ENCODE measurements around the gene SUCO. TPM values are rescaled to one million over a fixed set of nuclear protein-coding genes. Genes with fewer than 3 reads are reported as not detected.

Gene SUCO
- total RNA-seq, 1 donor from 2014 or later = 49.8 TPM

DNA sequence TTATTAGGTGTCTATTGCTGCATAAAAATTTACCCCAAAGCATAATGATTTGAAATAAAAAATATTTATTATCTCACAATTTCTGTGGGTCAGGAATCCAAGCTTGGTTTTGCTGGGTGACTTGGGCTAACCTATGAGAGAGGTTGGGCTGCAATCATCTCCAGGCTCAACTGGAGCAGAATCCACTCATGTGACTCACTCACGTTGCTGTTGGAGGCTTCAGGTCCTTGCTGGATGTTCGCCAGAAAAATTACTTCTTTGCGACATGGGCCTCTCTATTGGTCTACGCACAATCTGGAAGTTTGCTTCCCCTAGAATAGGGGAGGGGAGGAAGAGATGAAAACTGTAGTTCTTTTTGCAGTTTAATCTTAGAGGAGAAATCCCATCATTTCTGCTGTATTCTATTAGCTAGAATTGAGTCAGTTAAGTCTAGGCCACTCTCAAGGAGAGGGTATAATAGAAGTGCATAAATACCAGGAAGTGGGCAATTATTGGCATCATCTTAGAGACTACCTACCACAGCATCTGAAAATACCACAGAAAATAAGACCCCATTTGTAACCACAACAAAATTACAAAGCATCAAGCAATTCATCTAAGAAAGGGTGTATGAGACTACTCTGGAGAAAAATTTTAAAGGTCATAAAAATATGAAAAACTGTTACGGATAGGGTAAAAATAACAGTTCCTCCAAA is 120.2 kb downstream of the SUCO start:
- H3K27ac Mint-ChIP-seq (ENCODE audit: unreplicated experiment) = no peak overlapping the region
- no peaks in the 10 kb centered on the region for H3K36me3 Mint-ChIP-seq (ENCODE audit: low read depth)
- no peaks in the 10 kb centered on the region for H3K4me1 Mint-ChIP-seq
- H3K27me3 Mint-ChIP-seq (ENCODE audit: low read depth) = no peaks in the 10 kb centered on the region
- no peak overlapping the region for H3K4me3 Mint-ChIP-seq
- TF ChIP-seq CTCF (conservative IDR thresholded peaks at IDR 0.05) = no peak
- no peak for DNase-seq (ENCODE audit: low read depth, low spot score)
- H3K9me3 Mint-ChIP-seq = no peaks in the 10 kb centered on the region

DNA sequence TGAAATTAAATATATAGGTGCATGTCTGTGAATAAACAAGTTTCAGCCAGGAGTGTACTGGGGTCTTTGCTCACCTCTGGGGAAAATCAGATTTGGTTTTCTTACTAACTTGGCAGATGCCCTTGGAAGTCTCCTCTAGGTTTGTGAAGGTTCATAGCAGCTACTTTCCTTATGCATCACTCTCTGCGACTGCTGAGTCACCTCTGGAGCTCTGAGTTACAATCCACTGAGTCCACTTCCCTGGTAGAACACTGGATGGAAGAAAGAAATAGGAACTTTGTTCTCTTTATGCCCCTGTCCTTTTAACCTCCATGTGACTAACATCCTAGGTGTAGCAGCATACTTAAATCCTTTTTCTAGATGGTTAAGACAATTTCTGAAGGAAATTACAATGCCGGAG is 121.6 kb downstream of the SUCO start:
- no peak for DNase-seq (ENCODE audit: low read depth, low spot score)
- H3K9me3 Mint-ChIP-seq = no peaks in the 10 kb centered on the region
- no peak overlapping the region for H3K4me3 Mint-ChIP-seq
- H3K27me3 Mint-ChIP-seq (ENCODE audit: low read depth) = no peaks in the 10 kb centered on the region
- TF ChIP-seq CTCF (conservative IDR thresholded peaks at IDR 0.05) = no peak
- H3K4me1 Mint-ChIP-seq = no peaks in the 10 kb centered on the region
- H3K36me3 Mint-ChIP-seq (ENCODE audit: low read depth) = no peaks in the 10 kb centered on the region
- no peak overlapping the region for H3K27ac Mint-ChIP-seq (ENCODE audit: unreplicated experiment)

DNA sequence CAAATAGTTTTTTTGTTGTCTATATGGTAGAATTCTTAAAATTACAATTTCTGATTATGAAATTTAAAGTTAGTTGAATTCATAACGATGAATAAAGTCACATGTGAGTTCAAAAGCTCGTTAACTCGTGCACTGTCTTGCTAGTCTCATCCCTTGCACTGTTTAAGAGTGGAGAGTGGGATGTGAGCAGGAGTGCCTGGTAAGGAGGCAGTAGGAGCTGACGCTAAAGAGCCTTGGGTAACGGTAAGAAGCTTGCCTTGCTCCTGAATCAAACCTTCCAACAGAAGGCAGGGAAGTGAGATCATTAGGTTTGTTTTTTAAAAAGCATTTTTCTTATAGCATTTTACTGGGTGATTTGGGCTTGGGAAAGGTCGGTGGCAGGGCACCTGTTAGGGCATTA is 123.6 kb downstream of the SUCO start:
- Mint-ChIP-seq H3K4me1 (no peaks in the 10 kb centered on the region), H3K9me3 (no peaks in the 10 kb centered on the region), H3K36me3 (ENCODE audit: low read depth) (no peaks in the 10 kb centered on the region), H3K4me3 (no peak overlapping the region), H3K27me3 (ENCODE audit: low read depth) (no peaks in the 10 kb centered on the region), H3K27ac (ENCODE audit: unreplicated experiment) (no peak overlapping the region)
- TF ChIP-seq CTCF (conservative IDR thresholded peaks at IDR 0.05) = no peak
- no peak for DNase-seq (ENCODE audit: low read depth, low spot score)

- H3K4me3 Mint-ChIP-seq = no peak overlapping the region
- no peaks in the 10 kb centered on the region for H3K27me3 Mint-ChIP-seq (ENCODE audit: low read depth)
- TF ChIP-seq CTCF (conservative IDR thresholded peaks at IDR 0.05) = no peak
- no peaks in the 10 kb centered on the region for H3K36me3 Mint-ChIP-seq (ENCODE audit: low read depth)
- H3K27ac Mint-ChIP-seq (ENCODE audit: unreplicated experiment) = no peak overlapping the region
- no peaks in the 10 kb centered on the region for H3K4me1 Mint-ChIP-seq
- no peaks in the 10 kb centered on the region for H3K9me3 Mint-ChIP-seq
- DNase-seq (ENCODE audit: low read depth, low spot score) = no peak
Measured at GRCh38 chr1:172657586-172657985, 124.6 kb downstream of the SUCO start.

GRCh38 chr1:172658871-172659453 is 126.0 kb downstream of the SUCO start, which contains the start of gene FASLG:
Gene FASLG, plus strand, starts transcription at chr1:172659103. Its CDS starts 99 bp downstream, at chr1:172659202.
- no peak within 1 kb of the TSS for H3K27ac Mint-ChIP-seq (ENCODE audit: unreplicated experiment)
- H3K36me3 Mint-ChIP-seq (ENCODE audit: low read depth) = no peaks in the 10 kb centered on the region
- no peak for DNase-seq (ENCODE audit: low read depth, low spot score)
- TF ChIP-seq CTCF (conservative IDR thresholded peaks at IDR 0.05) = no peak
- H3K9me3 Mint-ChIP-seq = no peaks in the 10 kb centered on the region
- H3K4me3 Mint-ChIP-seq = no peak within 1 kb of the TSS
- no peaks in the 10 kb centered on the region for H3K4me1 Mint-ChIP-seq
- no peaks in the 10 kb centered on the region for H3K27me3 Mint-ChIP-seq (ENCODE audit: low read depth)

Data from neural crest cell (in vitro differentiated cells).